Cardiac septum (tissue), 1 donor: ENCODE results near the gene UBE2L6. TPM values are rescaled to one million over a fixed set of nuclear protein-coding genes. Genes with fewer than 3 reads are reported as not detected.

ENCODE experiments used
- DNase-seq: peaks from one replicate; pipeline ENCODE4 v3.0.0-alpha.2; 2020; ENCODE audit warnings: low spot score
- intact Hi-C: fragments of 100-400 bp; cut with DNase I; formaldehyde crosslinking; loops from one replicate; pipeline ENCODE4 v1.14.0; 2022
- total RNA-seq: library from RNA; stranded (reverse); fragmentation: NEBNext Ultra II Directional; extraction: Animal tissue kit (Norgen Biotek cat#: 25700); gene quantifications from one replicate; pipeline ENCODE4 v1.2.1, GENCODE V29; 2021
- donor health status: DM: no; HTN: no; CAD: no.

UBE2L6 gene
- total RNA-seq, 1 donor from 2014 or later = 15.8 TPM

GRCh38 chr11:57571606-57572005 lies 4.1 kb upstream of the UBE2L6 start:
- no peak for DNase-seq
- intact Hi-C loops = no loop called here

- no peak for DNase-seq
- intact Hi-C loops = loop anchor here (1.0 to 5.0 kb wide), 3 partner anchors 76 to 1009 kb away; partner anchors contain the start of genes LPXN and ZFP91
These were observed 876 bp upstream of the UBE2L6 start for GRCh38 chr11:57568330-57568766.

- intact Hi-C loops = loop anchor here (5.0 kb wide), 1 partner anchor 1010 kb away; the partner anchor contains the start of genes LPXN and ZFP91
- peak; percentile 76 for DNase-seq
These were observed 462 bp downstream of the UBE2L6 start for GRCh38 chr11:57566905-57567514.

GRCh38 chr11:57566005-57566904 lies 1.2 kb downstream of the UBE2L6 start:
- intact Hi-C loops = loop anchor here (5.0 kb wide), 1 partner anchor 1011 kb away; the partner anchor contains the start of genes LPXN and ZFP91
- no peak for DNase-seq

GRCh38 chr11:57562596-57562995 lies 4.9 kb downstream of the UBE2L6 start:
- no peak for DNase-seq
- intact Hi-C loops = no loop called here

GRCh38 chr11:57560146-57560545 lies 7.3 kb downstream of the UBE2L6 start:
- no peak for DNase-seq
- intact Hi-C loops = no loop called here

- no peak for DNase-seq
These were observed 11.4 kb downstream of the UBE2L6 start for GRCh38 chr11:57556041-57556440.

GRCh38 chr11:57555393-57555792 lies 12.1 kb downstream of the UBE2L6 start:
- DNase-seq = no peak
- intact Hi-C loops = no loop called here

More at GRCh38 chr11:57556041-57556440, 11.4 kb downstream of the UBE2L6 start:
- intact Hi-C loops = no loop called here

- no peak for DNase-seq
- intact Hi-C loops = no loop called here
These were observed 15.0 kb downstream of the UBE2L6 start for GRCh38 chr11:57552479-57552878.

GRCh38 chr11:57551941-57552340 lies 15.5 kb downstream of the UBE2L6 start:
- intact Hi-C loops = no loop called here
- no peak for DNase-seq

- no peak for DNase-seq
- intact Hi-C loops = no loop called here
These were observed 17.5 kb downstream of the UBE2L6 start for GRCh38 chr11:57549983-57550382.

- DNase-seq = no peak
These were observed 19.6 kb downstream of the UBE2L6 start for GRCh38 chr11:57547854-57548377.

GRCh38 chr11:57546869-57547475 lies 20.5 kb downstream of the UBE2L6 start:
- intact Hi-C loops = no loop called here
- no peak for DNase-seq

More at GRCh38 chr11:57547854-57548377, 19.6 kb downstream of the UBE2L6 start:
- intact Hi-C loops = no loop called here

- intact Hi-C loops = no loop called here
- no peak for DNase-seq
These were observed 21.0 kb downstream of the UBE2L6 start for GRCh38 chr11:57546451-57546850.

- no peak for DNase-seq
- intact Hi-C loops = no loop called here
These were observed 21.6 kb downstream of the UBE2L6 start for GRCh38 chr11:57545883-57546282.

GRCh38 chr11:57544566-57544965 lies 22.9 kb downstream of the UBE2L6 start:
- intact Hi-C loops = no loop called here
- DNase-seq = no peak

GRCh38 chr11:57543593-57543992 lies 23.9 kb downstream of the UBE2L6 start:
- intact Hi-C loops = no loop called here
- DNase-seq = no peak

- intact Hi-C loops = no loop called here
These were observed 24.9 kb downstream of the UBE2L6 start for GRCh38 chr11:57542582-57542981.

GRCh38 chr11:57541169-57541568 lies 26.3 kb downstream of the UBE2L6 start:
- DNase-seq = no peak
- intact Hi-C loops = no loop called here

More at GRCh38 chr11:57542582-57542981, 24.9 kb downstream of the UBE2L6 start:
- DNase-seq = no peak

- no peak for DNase-seq
- intact Hi-C loops = no loop called here
These were observed 28.1 kb downstream of the UBE2L6 start for GRCh38 chr11:57539342-57539741.
